CD4-positive, alpha-beta T cell treated with Interleukin-17A for 4 hours (primary cell): ENCODE data around the gene DIP2A.
A peak's percentile ranks its signal among the peaks of the same experiment; 100 is the strongest.
"Not testable (repeated sequence)": the region's sequence is repeated elsewhere in the genome, so short reads cannot be mapped to it uniquely, and the experiment has no call there.

ENCODE experiments used
- DNase-seq: peaks from one replicate; pipeline ENCODE4 v3.0.0-alpha.2; 2020; ENCODE audit warnings: mixed read lengths

The DIP2A gene

DNA sequence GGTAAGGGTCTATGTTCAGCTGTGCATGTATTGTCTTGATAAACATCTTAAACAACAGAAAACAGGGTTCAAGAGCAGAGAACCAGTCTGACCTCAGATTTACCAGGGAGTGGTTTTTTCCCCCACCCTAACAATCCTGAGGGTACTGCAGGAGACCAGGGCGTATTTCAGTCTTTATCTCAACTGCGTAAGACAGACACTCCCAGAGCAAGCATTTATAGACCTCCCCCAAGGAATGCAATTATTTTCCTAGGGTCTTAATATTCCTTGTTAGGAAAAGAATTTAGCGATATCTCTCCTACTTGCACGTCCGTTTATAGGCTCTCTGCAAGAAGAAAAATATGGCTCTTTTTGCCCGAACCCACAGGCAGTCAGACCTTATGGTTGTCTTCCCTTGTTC is 9.8 kb upstream of the DIP2A start:
- not testable (repeated sequence) for DNase-seq

DNA sequence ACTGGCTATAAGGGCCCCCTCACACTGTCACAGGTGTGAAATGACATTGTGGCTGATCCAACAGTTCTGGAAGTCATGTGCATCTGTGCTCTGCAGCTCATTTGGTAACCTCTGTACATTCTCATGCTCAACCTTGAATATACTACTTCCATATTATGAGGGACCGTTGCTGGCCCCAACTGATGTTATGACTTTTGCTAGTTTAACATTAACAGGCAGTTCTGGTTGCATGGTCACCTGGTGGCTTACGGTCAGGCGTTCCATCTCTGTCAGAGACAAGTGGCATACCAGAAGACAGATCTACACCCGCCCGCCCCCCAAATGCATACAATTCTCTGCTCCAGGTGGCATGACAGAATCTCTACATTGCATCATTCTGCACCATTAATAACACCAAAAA is 6.0 kb upstream of the DIP2A start:
- DNase-seq: no peak

DNA sequence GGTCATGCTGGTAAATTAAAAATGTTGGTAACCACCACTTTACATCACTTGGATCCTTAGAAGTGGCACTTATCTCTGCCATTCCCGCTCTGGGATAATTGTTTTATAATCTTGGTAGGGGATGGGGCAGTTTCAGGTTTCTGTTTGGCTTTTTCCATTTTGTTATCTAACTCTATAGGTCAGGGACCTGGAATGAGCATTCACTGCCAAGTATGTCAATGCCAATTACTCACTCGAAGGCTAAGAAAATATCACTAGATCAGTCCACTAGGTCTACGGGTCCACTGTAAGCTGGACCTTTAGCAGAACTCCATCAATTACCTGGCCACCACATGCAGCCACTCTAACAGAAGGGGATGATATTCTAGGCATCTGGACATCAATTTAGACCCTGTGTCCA is 4.5 kb upstream of the DIP2A start:
- no peak for DNase-seq

DNA sequence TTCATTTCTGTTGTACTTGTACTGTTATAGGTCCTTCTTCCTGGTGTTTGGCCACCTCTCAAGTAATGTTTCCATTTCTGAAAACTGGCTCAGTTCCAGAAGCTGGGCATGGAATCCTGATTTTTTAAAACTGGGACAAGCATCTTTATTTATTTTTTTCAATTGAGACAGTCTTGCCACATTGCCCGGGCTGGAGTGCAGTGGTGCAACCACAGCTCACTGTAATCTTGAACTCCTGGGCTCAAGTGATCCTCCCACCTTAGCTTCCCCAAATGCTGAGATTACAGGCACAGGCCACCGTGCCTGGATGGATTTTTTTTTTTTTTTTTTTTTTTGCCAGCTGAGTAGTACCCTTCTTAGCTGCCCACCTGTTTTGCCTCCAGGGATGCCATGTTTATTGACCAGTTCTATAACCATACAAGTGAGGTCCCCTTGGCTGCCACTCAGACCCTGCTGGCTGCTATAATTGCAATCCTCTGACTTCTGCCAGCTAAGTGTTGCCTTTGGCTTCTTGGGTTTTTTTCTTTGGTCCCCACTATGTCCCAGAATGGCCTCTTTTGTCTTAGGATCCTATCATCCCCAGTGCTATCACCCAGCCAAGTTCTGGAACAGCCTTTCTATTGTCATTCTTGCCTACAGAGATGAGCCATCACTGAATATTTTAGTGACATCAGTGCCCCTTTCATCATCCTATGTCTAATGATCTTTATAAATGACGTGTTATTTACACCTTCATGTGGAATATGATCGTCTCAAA is 3.9 kb upstream of the DIP2A start:
- no peak for DNase-seq

DNA sequence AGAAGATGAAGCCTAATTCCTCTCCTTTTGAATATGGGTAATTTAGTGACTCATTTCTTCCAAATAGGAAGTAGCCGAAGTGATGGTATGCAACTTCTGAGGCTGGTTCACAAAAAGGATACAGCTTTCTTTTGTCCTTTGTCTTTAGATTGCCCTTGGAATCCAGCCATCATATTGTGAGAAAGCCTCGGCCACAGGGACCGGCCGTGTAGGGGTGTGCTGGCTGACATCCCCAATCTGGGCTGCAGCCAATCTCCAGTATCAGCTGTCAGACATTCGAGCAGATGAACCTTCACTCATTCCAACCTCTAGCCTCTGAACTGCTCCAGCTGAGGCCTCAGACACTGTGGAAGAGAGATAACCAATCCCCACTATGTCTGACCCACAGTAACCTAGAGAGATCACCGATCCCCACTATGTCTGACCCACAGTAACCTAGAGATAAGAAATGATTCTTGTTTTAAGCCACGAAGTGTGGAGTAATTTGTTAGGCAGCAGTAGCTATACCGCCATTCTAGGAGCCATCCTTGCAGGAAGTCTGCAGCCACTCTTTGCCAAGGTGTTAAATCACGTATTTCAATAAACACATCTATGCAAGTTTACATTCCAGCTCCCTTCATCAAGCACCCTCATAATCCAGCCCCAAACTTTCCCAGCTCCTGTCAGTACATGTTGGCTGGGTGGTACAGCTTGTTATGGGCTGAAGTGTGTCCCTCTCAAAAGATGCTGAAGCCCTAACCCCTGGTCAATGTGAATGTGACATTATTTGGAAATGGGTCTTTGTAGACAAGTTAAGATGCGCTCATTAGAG is 2.9 kb upstream of the DIP2A start:
- DNase-seq: no peak

DNA sequence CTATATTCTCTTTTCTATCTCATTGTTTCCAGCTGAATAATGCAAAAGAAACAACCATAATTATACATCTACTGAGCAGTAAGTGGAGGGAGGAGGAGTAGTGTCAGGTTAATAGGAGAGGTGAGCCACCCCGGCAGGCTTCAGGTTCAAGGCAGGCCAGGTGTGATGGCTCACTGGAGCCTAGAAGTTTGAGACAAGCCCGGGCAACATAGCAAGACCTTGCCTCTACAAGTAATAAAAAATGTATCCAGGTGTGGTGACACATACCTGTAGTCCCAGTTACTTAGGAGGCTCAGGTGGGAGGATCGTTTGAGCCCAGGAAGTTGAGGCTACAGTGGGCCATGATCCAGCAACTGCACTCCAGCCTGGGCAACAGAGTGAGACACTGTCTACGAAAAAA is 1.9 kb upstream of the DIP2A start:
- no peak for DNase-seq

DNA sequence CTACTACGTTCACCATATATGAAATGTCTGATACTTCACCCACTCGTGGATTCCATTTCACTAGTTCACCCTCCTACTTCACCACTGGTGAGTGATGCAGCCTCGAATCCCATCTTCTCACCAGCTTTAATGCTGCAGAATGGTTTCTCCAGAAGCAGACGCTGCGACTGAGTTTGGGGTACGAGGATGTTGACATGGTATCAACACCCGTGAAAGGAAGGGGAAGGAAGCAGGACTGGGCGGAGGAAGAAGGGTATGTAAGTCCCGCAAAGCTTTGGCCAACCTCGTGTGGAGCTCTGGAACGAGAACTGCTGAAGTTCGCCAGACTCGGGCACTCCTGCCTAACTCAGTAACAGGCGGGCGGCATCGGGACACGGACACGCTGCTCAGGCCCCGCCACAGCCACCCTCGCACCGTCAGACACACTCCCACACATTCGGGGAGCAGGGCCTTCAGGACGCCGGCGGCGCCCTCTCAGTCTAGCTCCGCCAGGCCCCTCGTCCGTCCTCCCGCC is 833 bp upstream of the DIP2A start:
- peak; percentile 30 for DNase-seq

DNA sequence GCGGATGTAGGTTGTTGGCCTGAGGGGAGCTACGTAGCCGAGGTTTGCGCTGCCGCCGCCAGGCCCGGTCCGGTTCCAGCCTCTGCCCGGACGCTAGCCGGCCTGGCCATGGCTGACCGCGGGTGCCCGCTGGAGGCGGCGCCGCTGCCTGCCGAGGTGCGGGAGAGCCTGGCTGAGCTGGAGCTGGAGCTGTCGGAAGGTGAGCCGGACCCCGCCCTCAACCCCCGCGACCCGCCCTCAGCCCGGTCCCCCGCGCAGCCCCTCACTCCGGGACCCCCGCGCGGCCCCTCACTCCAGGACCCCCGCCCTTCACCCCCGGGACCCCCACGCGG is 299 bp downstream of the DIP2A start:
- DNase-seq: peak; percentile 18

DNA sequence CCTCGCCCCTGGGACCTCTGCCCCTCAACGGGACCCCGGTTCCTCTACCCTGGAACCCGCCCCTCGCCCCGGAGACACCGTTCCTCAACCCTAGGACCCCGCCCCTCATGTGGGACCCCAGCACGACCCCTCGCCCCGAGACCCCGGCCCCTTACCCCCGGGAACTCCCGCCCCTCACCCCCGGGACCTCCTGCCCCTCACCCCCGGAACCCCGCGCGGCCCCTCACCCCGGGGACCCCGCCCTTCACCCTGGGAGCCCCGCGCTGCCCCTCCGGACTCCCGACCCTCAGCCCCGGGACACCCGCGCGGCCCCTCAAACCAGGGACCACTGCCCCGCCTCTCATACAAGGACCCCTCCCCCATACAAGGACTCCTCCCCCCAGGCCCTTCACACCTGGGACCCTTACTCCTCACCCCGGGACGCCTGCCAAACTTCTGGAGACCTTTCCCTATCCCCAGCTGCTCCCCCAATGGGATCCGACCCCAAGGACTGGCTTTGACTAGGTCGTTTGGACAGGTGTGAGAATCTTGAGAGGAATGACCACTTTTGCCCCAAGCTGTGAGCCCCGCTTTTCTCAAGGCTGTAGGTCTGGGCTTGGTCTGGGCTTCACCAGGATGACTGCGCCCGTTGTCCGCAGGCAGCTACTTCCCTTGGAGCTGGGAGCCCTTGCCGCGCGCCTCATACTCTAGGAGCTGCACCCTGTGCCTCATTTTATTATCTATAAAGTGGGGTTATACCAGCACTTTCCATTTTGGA is 843 bp downstream of the DIP2A start:
- peak; percentile 36 for DNase-seq

DNA sequence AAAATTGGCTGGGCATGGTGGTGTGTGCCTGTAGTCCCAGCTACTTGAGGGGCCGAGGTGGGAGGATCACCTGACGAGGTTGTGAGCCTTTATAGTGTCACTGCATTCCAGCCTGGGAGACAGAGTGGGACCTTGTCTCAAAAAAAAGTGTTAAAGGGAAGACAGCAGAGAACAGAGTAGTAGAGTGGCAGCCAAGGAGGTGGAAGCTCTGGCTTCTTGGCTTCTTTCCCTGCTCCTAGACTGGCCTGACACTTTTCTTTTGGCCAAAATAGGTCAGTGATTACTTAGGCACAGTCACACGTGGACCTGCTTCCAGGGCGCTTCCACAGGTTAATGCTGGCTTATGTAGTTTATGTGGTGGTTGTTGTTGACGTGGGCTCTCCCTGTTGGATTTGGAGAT is 3.2 kb downstream of the DIP2A start:
- no peak for DNase-seq

DNA sequence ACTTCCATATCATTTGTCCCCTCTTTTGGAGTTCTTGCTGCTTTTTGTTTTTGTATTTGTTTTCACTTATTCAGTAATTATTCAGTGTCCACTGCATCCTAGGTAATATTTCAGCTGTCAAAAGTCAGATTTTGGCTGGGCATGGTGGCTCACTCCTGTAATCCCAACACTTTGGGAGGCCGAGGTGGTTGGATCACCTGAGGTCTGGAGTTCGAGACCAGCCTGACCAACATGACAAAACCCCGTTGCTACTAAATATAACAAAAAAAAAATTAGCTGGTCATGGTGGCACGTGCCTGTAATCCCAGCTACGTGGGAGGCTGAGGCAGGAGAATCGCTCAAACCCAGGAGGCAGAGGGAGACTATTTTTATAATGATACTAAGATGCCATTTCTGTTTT is 6.5 kb downstream of the DIP2A start:
- not testable (repeated sequence) for DNase-seq

DNA sequence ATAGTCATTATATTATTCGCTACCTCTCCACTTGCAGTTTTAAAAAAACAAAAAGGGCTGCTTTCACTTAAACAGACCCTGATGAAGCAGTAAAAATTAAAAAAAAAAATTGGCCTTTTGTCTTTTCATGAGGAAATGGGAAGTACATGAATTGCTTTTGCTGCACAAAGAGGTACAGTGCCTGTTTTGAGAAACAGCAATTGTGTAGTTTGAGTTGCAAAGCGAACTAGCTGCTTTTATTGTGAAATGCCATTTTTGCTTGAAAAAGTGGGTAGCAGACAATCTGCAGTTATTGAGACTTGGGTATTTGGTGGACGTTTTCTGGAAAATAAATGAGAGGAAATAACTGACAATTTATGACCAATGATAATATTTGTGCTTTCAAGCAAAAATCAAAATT is 7.0 kb downstream of the DIP2A start:
- DNase-seq: no peak

DNA sequence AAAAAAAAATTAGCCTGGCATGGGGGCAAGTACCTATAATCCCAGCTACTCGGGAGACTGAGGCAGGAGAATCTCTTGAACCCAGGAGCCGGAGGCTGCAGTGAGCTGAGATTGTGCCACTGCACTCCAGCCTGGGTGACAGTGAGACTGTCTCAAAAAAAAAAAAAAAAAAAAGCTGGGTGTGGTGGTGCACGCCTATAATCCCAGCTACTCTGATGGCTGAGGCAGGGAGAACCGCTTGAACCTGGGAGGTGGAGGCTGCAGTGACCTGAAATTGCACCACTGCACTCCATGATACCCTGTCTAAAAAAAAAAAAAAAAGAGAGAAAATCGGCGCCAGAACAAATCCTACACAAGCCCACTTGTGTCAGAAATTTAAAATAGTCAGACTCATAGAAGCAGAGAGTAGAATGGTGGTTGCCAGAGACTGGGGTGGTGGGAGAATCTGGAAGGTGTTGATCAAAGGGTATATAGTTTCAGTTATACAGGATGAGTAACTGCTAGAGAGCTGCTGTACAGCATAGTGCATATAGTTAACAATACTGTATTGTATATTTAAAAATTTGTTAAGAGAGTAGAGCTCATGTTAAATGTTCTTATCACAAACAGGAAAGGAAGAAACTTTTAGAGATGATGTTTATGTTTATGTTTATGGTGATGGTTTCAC is 9.6 kb downstream of the DIP2A start:
- DNase-seq: no peak

DNA sequence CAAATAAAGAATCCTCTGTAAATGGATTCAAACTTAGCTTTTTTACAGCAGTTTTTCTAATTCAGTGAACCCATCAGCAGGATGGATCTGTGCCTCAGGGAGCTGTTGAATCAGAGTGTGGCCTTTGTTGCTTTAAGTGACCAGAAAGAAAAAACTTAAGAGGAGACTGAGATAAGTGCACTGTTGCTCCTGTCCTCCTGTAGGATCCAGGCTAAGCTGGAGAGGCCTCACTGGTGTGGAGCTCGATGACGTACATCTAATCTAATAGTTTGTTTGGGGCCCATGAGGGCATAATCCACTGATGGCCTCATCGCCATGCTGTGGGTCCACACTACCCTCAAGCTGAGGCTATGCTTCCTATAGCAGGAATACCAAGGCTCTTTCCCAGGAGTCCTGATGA is 10.6 kb downstream of the DIP2A start:
- no peak for DNase-seq

DNA sequence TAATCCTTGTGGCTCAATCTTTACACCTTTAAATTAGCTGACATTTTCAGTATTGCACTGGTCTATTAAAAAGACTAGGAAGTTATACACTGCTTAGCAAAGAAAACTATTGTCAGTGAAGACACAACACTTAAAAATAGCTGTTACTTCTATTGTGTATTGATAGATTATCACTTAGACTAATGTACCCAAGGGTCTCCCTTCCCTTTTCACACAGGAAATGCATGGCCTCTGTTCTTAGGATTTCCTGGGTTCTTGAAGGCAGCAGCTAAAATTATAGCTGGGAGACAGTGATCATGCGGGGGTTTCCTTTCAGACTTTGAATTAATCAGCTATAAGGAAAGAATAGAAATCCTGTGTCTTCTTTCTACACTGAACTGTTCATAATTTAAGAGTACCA is 12.8 kb downstream of the DIP2A start:
- DNase-seq: no peak

DNA sequence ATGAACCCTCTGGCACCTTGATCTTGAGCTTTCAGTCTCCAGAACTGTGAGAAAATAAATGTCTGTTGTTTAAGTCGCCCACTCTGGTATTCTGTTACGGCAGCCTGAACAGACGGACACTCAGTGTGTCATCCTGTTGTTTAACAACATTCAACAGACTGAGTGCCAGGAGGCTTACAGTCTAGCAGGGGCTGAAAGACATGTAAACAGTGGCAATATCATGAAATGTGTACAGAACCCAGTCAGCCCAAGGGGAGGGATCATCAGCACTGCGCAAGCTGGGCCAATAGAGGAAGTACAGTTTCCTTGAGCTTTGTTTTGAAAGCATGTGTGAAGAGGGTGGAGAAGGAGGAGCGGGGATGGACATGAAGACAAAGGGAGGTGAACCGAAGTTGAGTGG is 13.6 kb downstream of the DIP2A start:
- no peak for DNase-seq

DNA sequence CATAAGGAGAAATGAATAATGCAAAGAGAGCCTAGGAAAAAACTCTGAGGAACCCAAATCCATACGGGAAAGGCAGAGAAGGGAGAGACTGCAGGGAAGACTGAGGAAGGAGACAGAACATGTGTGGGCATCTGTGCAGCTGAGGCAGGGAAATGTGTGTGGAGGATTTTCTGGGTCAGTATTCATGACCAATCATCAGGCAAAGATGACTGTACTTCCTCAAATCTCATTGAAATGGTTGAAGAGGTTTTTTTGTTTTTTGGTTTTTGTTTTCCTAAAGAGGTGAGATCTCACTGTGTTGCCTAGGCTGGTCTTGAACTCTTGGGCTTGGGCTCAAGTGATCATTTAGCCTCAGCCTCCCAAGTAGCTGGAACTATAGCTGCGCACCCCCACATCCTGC is 15.7 kb downstream of the DIP2A start:
- DNase-seq: no peak

DNA sequence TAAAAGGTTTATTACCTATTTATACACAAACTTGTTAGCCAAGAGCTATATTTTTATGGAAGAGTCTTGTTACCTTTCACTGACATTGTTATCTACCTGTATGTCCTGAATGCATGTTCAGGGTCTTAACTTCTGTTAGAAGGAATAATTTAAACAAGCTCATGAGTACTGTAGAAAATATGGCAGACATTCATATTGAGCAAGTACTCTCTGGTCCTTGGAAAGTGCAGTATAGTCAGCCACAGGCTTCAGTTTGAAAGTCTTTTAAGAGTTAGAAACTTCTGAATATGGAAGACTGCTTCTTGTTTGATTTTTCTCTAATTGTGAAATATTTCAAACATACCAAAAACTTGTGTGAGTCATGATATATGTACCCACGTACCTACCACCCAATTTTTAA is 16.6 kb downstream of the DIP2A start:
- no peak for DNase-seq

DNA sequence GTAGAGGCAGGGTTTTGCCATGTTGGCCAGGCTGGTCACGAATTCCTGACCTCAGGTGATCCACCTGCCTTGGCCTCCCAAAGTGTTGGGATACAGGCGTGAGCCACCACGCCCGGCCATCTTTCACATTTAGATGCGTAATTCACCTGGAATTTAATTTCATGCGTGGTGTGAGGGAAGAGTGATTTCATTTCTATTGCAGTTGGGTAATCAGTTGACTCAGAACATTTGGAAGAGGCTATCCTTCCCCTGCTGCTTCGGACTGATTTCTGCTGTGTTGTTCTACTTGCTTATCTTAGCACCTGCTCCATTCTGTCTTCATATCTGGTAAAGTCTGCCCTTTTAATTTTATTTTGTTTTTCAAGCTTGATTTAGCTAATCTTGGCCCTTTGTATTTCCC is 19.1 kb downstream of the DIP2A start:
- DNase-seq: no peak

DNA sequence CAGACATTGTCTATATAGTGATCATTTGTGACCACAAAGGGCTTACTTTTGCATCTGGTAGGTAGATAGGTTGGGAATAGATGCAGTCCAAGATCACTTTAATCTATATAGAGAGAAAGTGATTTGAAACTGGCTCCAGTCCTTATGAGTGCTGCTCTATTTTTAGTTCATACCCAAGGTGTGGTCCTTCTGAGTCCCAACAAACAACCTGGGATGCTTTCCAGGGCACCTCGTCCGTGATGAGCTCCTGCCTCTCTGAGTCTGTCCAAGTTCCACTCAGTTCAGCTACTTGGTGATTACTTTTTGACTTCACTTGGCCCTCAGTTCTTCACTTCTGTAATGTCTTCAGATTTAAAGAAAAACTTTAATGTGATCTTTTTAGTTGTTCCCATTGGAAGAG is 20.2 kb downstream of the DIP2A start:
- DNase-seq: no peak

DNA sequence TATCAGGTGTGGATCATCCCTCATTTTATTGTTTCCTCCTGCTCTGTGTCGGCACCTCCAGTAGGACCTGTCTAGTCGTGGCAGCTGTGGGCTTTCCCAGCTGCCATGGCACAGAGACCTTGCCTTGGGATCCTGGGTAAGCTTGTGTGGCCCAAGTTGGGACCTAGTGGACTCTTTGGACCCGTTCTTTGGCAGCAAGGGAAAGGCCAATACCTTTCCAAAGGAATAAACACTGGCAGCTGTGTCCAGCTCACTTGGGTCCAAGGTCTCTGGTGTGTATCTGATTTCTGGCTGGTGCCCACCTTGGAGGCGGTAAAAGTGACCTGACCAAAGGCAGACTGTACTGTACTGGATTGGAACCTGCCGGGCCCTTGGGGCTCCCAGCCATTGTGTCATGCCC is 21.8 kb downstream of the DIP2A start:
- DNase-seq: no peak

DNA sequence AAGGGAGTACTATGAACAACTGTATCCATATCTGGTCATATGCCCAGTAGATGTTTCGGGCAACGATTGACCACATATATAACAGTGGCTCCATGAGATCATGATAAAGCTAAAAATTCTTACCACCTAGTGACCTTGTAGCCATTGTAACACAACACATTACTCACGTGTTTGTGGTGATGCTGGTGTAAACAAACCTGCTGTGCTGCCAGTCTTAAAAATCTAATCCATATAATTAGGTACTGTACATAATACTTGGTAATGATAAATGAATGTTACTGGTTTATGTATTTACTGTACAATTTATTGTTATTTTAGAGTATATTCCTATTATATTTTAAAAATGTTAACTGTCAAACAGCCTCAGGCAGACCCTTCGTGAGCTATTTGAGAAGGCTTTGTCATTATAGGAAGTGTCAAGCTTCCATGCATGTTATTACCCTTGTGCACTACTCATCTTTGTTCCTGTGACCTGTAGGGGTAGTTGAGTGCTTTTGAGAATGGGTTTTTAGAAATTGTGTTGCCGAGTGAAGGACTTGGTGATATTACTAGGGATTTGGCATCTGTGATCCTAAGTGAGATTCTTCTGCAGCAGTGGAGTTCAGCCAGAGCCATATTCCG is 23.6 kb downstream of the DIP2A start:
- DNase-seq: no peak

DNA sequence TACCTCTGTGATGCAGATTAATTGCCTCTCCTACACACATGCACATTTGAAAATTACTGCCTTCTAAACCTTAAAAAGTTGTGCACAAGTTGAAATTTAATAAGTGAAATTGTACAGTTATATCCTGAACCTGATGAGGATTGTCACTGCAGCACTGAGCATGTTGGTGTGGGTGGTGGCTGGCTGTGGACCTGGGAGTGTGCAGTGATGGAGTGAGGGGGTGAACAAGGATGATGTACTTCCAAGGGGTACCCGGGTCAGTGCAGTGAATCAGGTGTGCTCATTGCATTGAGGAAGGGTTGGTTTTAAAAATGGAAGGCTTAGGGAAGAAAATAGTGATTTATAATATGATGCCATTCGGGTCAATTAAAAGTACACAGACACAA is 24.1 kb downstream of the DIP2A start:
- no peak for DNase-seq
